ENCODE results near the gene MYO5B.

MYO5B gene

DNA sequence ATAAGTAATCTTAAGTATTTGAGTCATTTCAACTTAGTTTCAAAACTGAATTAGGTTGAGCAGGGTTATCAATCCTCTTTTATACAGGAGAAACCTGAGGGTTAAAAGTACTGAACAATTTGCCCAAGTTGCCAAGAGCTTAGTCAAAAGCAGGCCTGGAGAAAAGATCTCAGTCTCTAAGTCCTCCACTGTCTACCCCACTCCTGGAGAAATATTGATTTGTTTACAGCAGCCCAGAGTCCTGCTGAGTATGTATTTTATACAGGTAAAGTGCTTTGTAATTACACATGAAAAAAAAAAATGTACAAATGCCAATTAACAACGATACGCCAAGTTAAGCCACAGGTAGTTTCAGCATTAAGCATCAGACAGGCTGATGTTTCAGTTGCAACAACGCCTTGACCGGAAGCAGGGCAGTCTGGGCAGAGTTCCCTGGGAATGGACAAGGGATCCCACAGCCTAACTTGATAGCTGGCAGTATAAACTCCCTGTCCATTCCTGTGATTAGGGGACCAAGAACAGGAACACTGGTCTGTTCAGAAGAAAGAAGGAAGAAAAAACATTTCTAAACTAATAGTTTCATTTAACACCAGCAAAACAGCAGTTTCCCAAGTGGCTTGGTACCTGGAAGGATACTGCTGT, 132.9 kb downstream of the MYO5B start:
- no peaks in the 10 kb centered on the region for H3K4me1 ChIP-seq (ENCODE audit: insufficient read depth, low read length)
- H3K79me2 ChIP-seq (ENCODE audit: insufficient read depth, low read length): no peaks in the 10 kb centered on the region
- no peaks in the 10 kb centered on the region for H3K9me3 ChIP-seq (ENCODE audit: insufficient read depth, low read length, severe bottlenecking)
- DNase-seq: no peak
- no peaks in the 10 kb centered on the region for H3K36me3 ChIP-seq (ENCODE audit: insufficient read depth, low read length)
- no peak for ATAC-seq (ENCODE audit: insufficient read depth, low read depth)
- no peaks in the 10 kb centered on the region for H4K20me1 ChIP-seq (ENCODE audit: insufficient read depth, low read length)
- no peak overlapping the region for H3K4me2 ChIP-seq (ENCODE audit: insufficient read depth, low read length)
- TF ChIP-seq, protein P1, sequence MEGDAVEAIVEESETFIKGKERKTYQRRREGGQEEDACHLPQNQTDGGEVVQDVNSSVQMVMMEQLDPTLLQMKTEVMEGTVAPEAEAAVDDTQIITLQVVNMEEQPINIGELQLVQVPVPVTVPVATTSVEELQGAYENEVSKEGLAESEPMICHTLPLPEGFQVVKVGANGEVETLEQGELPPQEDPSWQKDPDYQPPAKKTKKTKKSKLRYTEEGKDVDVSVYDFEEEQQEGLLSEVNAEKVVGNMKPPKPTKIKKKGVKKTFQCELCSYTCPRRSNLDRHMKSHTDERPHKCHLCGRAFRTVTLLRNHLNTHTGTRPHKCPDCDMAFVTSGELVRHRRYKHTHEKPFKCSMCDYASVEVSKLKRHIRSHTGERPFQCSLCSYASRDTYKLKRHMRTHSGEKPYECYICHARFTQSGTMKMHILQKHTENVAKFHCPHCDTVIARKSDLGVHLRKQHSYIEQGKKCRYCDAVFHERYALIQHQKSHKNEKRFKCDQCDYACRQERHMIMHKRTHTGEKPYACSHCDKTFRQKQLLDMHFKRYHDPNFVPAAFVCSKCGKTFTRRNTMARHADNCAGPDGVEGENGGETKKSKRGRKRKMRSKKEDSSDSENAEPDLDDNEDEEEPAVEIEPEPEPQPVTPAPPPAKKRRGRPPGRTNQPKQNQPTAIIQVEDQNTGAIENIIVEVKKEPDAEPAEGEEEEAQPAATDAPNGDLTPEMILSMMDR (IDR thresholded peaks at IDR 0.05; ENCODE audit: borderline replicate concordance, extremely low read depth, low read length, poor library complexity, severe bottlenecking): no peak
- no peak for TF ChIP-seq EZH2 (IDR thresholded peaks at IDR 0.05; ENCODE audit: borderline replicate concordance, low read depth, low read length, severe bottlenecking)
- peaks cover 19% of the 10 kb centered on the region for H3K27me3 ChIP-seq (ENCODE audit: insufficient read depth, low read length, poor library complexity)
- no peak overlapping the region for H3K9ac ChIP-seq (ENCODE audit: low read depth, low read length)
- H2AFZ ChIP-seq (ENCODE audit: low read depth, low read length): no peak overlapping the region
- no peak overlapping the region for H3K27ac ChIP-seq (ENCODE audit: low read length)
- H3K4me3 ChIP-seq (ENCODE audit: low read depth in 1 of 2, low read length in 2 of 2): no peak overlapping the region

DNA sequence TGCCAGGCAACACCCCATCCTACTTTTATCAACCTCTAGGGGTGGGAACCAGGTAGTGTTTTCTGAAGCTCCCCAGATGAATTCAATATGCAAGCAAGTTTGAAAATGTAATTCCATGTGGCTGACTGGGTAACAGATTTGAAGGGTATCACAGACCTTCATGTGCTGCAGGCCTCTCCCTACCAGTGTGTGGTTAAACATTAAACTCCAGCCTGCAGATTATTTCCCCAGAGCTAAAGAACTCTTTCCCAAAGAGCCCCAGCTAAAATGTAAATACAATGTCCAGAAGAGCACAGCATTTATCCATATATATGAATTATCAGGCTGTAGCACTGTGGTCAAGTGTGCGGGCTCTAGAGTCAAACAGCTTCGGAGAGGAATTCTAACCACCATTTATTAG, 134.1 kb downstream of the MYO5B start:
- TF ChIP-seq, protein P1 (IDR thresholded peaks at IDR 0.05; ENCODE audit: borderline replicate concordance, extremely low read depth, low read length, poor library complexity, severe bottlenecking): no peak
- TF ChIP-seq EZH2 (IDR thresholded peaks at IDR 0.05; ENCODE audit: borderline replicate concordance, low read depth, low read length, severe bottlenecking): no peak
- ATAC-seq (ENCODE audit: insufficient read depth, low read depth): no peak

DNA sequence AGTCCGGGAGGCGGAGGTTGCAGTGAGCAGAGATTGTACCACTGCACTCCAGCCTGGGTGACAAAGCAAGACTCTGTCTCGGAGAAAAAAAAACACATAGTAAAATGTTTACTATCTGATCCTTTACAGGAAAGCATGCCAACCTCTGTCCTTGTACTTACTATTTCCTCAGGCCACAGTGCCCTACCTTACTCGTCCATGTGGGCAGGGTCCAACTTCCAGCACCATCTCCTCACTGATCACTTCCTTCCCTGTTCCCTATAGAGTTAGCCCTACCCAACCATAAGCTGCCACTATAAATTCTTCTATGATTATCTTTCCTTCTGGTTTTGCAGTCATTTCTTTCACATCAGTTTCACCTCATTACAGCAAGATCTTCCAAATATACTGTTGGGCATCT, 136.2 kb downstream of the MYO5B start:
- Histone ChIP-seq H3K27me3 (ENCODE audit: insufficient read depth, low read length, poor library complexity) (peaks cover 14% of the 10 kb centered on the region), H3K4me3 (ENCODE audit: low read depth in 1 of 2, low read length in 2 of 2) (no peak overlapping the region), H2AFZ (ENCODE audit: low read depth, low read length) (no peak overlapping the region), H3K36me3 (ENCODE audit: insufficient read depth, low read length) (no peaks in the 10 kb centered on the region), H3K79me2 (ENCODE audit: insufficient read depth, low read length) (no peaks in the 10 kb centered on the region), H3K9ac (ENCODE audit: low read depth, low read length) (no peak overlapping the region), H3K9me3 (ENCODE audit: insufficient read depth, low read length, severe bottlenecking) (no peaks in the 10 kb centered on the region), H3K27ac (ENCODE audit: low read length) (no peak overlapping the region), H4K20me1 (ENCODE audit: insufficient read depth, low read length) (no peaks in the 10 kb centered on the region), H3K4me1 (ENCODE audit: insufficient read depth, low read length) (no peaks in the 10 kb centered on the region), H3K4me2 (ENCODE audit: insufficient read depth, low read length) (no peak overlapping the region)
- ATAC-seq (ENCODE audit: insufficient read depth, low read depth) (no peak), DNase-seq (no peak)
- TF ChIP-seq EZH2 (IDR thresholded peaks at IDR 0.05; ENCODE audit: borderline replicate concordance, low read depth, low read length, severe bottlenecking): no peak
- TF ChIP-seq, protein P1 (IDR thresholded peaks at IDR 0.05; ENCODE audit: borderline replicate concordance, extremely low read depth, low read length, poor library complexity, severe bottlenecking): no peak

More for the DNA sequence above, 134.1 kb downstream of the MYO5B start:
- Histone ChIP-seq H3K27ac (ENCODE audit: low read length) (no peak overlapping the region), H3K4me2 (ENCODE audit: insufficient read depth, low read length) (no peak overlapping the region), H3K9ac (ENCODE audit: low read depth, low read length) (no peak overlapping the region), H3K4me1 (ENCODE audit: insufficient read depth, low read length) (no peaks in the 10 kb centered on the region), H3K36me3 (ENCODE audit: insufficient read depth, low read length) (no peaks in the 10 kb centered on the region), H3K27me3 (ENCODE audit: insufficient read depth, low read length, poor library complexity) (peaks cover 19% of the 10 kb centered on the region), H3K79me2 (ENCODE audit: insufficient read depth, low read length) (no peaks in the 10 kb centered on the region), H3K9me3 (ENCODE audit: insufficient read depth, low read length, severe bottlenecking) (no peaks in the 10 kb centered on the region), H3K4me3 (ENCODE audit: low read depth in 1 of 2, low read length in 2 of 2) (no peak overlapping the region), H4K20me1 (ENCODE audit: insufficient read depth, low read length) (no peaks in the 10 kb centered on the region), H2AFZ (ENCODE audit: low read depth, low read length) (no peak overlapping the region)
- no peak for DNase-seq

All from DND-41 (cell line).